HFF-Myc (cell line): Measurements from ENCODE around the gene IGFALS.

ENCODE experiments used
- DNase-seq: peaks from one replicate; pipeline ENCODE4 v3.0.0-alpha.2; 2011; ENCODE audit warnings: low read depth; ENCODE audit errors: extremely low read depth
- H3K4me3 ChIP-seq: replicated peaks from 2 replicates; pipeline ENCODE4 v1.5.1; 2011; ENCODE audit warnings: low read depth, mild to moderate bottlenecking, control low read depth, low read length
- TF ChIP-seq, protein P1 (sequence below): IDR thresholded peaks from 2 replicates; pipeline ENCODE4 v1.5.1; 2012; ENCODE audit warnings: mild to moderate bottlenecking, low read depth, low read length, control low read depth; ENCODE audit errors: missing control alignments

The IGFALS gene

DNA sequence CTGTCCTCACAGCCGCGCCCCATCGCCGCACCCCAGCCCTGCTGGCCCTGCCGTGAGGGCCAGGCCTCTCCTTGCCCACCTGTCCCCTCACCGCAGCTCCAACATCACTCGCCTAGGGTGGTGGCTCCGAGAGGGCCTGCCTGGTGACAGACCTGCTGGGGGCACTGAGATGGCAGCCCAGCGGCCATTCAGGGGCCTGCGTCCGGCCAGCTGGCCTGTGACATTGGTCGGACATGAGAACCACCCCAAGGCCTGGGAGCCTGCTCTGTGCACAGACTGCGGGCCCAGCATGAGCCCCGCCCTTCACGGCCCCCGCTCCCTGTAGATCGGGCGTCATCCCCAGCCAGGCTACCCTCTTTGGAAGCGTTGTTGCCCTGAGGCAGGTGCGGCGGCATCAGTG, 34.0 kb downstream of the IGFALS start:
- no peak overlapping the region for H3K4me3 ChIP-seq
- TF ChIP-seq, protein P1, sequence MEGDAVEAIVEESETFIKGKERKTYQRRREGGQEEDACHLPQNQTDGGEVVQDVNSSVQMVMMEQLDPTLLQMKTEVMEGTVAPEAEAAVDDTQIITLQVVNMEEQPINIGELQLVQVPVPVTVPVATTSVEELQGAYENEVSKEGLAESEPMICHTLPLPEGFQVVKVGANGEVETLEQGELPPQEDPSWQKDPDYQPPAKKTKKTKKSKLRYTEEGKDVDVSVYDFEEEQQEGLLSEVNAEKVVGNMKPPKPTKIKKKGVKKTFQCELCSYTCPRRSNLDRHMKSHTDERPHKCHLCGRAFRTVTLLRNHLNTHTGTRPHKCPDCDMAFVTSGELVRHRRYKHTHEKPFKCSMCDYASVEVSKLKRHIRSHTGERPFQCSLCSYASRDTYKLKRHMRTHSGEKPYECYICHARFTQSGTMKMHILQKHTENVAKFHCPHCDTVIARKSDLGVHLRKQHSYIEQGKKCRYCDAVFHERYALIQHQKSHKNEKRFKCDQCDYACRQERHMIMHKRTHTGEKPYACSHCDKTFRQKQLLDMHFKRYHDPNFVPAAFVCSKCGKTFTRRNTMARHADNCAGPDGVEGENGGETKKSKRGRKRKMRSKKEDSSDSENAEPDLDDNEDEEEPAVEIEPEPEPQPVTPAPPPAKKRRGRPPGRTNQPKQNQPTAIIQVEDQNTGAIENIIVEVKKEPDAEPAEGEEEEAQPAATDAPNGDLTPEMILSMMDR: no peak
- no peak for DNase-seq

DNA sequence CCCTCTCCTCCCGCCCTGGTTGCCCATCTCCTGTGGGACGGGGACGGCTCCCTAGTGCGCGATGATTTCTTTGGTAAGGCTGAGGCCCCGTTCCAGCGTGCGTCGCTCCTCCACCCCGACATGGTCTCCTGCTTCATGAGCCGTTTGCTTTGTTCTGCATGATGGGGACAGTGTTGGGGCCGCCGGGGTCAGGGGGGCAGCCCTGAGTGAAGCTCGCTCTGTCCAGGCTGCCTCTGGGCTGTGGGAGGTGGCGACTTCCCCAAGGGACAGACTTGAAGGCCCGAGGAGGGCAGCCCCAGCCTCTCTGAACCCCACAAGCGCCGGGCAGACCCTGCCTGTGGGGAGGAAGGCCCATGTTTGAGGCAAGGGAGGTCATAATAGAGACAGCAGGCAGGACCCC, 34.6 kb downstream of the IGFALS start:
- H3K4me3 ChIP-seq: no peak overlapping the region
- DNase-seq: no peak
- TF ChIP-seq, protein P1: no peak

DNA sequence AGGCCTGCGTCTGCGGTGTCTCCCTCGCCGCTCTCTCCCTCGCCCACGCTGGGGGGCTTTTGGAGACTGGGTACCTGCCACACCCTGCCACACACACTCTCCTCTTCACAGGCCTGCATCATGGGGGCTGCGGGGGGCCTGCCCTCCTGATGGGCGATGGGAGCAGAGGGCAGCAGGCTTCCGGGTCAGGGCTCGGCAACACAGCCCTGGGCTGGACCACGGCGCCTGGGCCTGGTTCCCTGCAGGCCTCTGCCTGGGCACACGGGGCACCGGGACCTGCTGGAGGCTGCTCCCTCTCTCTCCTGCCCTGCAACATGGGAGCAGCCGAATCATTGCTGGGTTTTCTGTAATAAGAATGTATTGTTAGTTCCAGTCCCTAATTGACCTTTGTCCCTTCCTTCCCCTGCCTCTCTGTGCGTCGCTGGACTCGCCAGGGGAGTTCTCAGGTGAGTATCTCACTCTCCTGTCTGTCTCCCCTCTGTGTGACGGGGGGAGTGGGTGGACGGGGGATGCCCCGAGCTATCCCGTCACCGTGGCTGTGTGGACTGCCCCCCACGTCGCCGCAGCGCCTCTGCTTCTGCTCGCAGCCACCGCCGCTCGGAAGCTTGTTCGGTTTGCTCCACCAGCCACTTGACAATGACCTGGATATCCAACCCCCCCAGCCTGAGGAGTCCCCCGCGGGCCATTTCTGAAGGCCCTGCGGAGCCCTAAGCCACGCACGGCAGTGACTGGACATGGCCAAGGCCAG, 35.6 kb downstream of the IGFALS start:
- DNase-seq: no peak
- no peak overlapping the region for H3K4me3 ChIP-seq
- TF ChIP-seq, protein P1: no peak

DNA sequence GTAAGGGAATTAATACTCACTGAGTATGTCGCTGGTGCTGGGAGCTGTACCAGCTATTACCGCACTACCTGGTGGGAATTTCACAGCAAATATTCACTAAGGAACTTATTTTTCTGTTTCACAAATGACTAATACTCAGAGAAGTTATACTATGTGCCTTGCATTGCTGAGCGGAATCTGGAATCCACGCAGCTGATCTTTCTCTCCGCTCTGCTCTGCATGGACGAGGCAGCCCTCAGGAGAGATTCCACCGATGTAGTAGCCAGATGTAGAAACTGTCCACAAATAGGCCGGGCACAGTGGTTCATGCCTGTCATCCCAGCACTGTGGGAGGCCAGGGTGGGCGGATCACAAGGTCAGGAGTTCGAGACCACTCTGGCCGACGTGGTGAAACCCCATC, 39.3 kb downstream of the IGFALS start:
- DNase-seq: no peak
- no peak overlapping the region for H3K4me3 ChIP-seq
- TF ChIP-seq, protein P1: no peak

DNA sequence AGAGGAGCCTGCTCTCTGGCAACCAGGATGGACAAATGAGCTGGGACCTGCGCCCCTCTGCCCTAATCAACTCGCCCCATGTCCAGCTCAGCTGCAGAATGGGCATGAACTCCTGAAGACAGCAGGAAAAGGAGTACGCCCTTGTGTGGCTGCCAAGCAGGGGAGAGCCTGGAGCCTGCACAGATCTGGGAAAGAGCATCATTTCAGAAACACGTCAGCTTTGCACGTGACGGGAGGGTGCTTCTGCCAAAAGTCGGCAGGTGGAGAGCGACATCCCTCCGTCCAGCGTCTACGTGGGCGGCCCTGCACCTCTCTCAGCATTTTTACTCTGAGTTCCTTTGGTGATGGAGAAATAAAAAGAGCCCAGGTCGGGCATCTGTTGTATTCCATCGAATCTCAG, 40.7 kb downstream of the IGFALS start:
- DNase-seq: no peak
- H3K4me3 ChIP-seq: no peak overlapping the region
- TF ChIP-seq, protein P1: no peak

DNA sequence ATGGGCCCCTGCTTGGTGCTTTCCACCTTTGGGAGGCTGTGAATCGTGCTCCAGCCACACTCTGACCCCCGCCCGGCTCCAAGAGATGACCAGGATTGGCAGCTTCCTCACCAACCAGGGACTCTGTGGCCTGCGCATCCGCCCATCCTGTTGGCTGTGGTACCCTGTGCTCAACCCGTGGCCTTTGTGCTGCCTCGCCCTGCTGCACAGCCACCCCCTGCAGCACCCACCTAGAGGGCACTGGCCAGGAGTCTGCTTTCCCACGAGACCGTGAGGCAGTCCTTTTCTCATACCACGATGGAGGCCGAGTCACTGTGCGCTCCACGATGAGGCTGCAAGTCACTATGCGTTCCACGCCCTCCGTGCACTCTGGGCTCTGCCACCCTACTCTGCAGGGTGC, 41.6 kb downstream of the IGFALS start:
- TF ChIP-seq, protein P1: no peak
- DNase-seq: no peak
- H3K4me3 ChIP-seq: no peak overlapping the region
